K562 (cell line): Measurements from ENCODE around the gene PACRG. TPM values are rescaled to one million over a fixed set of nuclear protein-coding genes. Genes with fewer than 3 reads are reported as not detected.

ENCODE experiments used
- ATAC-seq: fragments of 200-7000 bp; cut with Tn5 transposase; 3 replicates; pipeline ENCODE4 v1.9.1; 2020; ENCODE audit warnings: moderate library complexity
- BruUV-seq: library from RNA; stranded (reverse); fragments of 400-500 nt; replicated peaks from 2 replicates; lab custom pipeline; 2021; lab: Mats Ljungman, UMichigan
- CTCF ChIA-PET: fragments of 300-600 bp; formaldehyde crosslinking; extraction: SDS; loops from one replicate; lab custom pipeline; 2021; ENCODE audit warnings: low intra/inter-chr PET ratio; lab: Yijun Ruan, JAX
- POLR2A ChIA-PET: fragments of 300-600, 350-650 bp; sonication (Branson Sonifier 250); formaldehyde crosslinking; extraction: SDS; loops from one replicate; lab custom pipeline; 2021; ENCODE audit warnings: antibody characterized with exemption, inconsistent platforms; lab: Yijun Ruan, JAX
- DNase-seq, 4 experiments: peaks; one replicate each; pipeline versions ENCODE4 v3.0.0 to v3.0.0-alpha.2; 2011 to 2018; ENCODE audit warnings: low spot score in 3 of 4, mixed read lengths in 3 of 4; ENCODE audit errors: extremely low read depth in 1 of 4
- FAIRE-seq: peaks from 2 replicates; lab custom pipeline; 2011; peaks lifted over from hg19 to GRCh38; lab: Jason Lieb, UNC
- H2AFZ ChIP-seq: 2 replicates; pipeline ENCODE4 v1.6.0; 2011; ENCODE audit warnings: low read depth, low read length, control low read depth, inconsistent platforms
- H3K27ac ChIP-seq: fragments of 200-600 bp; 3 replicates; pipeline ENCODE4 v1.8.0; 2011; ENCODE audit warnings: low read depth, mild to moderate bottlenecking, control low read depth, inconsistent platforms, low read length, moderate library complexity, mixed read lengths; ENCODE audit errors: extremely low read depth
- H3K27me3 ChIP-seq, 2 experiments: fragments of 300-600 bp in 1 of 2; 2 replicates in 1 of 2; 3 replicates in 1 of 2; pipeline versions ENCODE4 v1.6.0 to v1.8.0; 2011; ENCODE audit warnings: inconsistent platforms in 2 of 2, low read length in 2 of 2, mild to moderate bottlenecking in 1 of 2, mixed read lengths in 1 of 2, moderate library complexity in 1 of 2; ENCODE audit not compliant: control insufficient read depth in 2 of 2, insufficient read depth in 2 of 2
- H3K36me3 ChIP-seq: fragments of 300-600 bp; 3 replicates; pipeline ENCODE4 v1.8.0; 2011; ENCODE audit warnings: mild to moderate bottlenecking, low read length, inconsistent platforms; ENCODE audit not compliant: control insufficient read depth, insufficient read depth
- H3K4me1 ChIP-seq, 2 experiments: fragments of 200-600 bp in 1 of 2; replicated peaks in 1 of 2; 2 replicates in 1 of 2; 3 replicates in 1 of 2; pipeline versions ENCODE4 v1.5.1 to v1.8.0; 2011; ENCODE audit warnings: inconsistent platforms in 2 of 2, low read length in 2 of 2, mild to moderate bottlenecking in 1 of 2, mixed read lengths in 1 of 2, moderate library complexity in 1 of 2; ENCODE audit not compliant: control insufficient read depth in 2 of 2, insufficient read depth in 2 of 2
- H3K4me2 ChIP-seq: 2 replicates; pipeline ENCODE4 v1.6.1; 2011; ENCODE audit warnings: low read length, control low read depth, inconsistent platforms, mixed read lengths; ENCODE audit not compliant: insufficient read depth
- H3K4me3 ChIP-seq: fragments of 200-600 bp; sonication (generic), shearing (Covaris generic); 2 replicates; pipeline ENCODE4 v1.5.1; 2016; ENCODE audit warnings: control low read depth, inconsistent platforms
- H3K79me2 ChIP-seq: fragments of 200-600 bp; 3 replicates; pipeline ENCODE4 v1.8.0; 2011; ENCODE audit warnings: low read length, inconsistent platforms; ENCODE audit not compliant: control insufficient read depth, insufficient read depth
- H3K9ac ChIP-seq, 2 experiments: 2 replicates each; pipeline versions ENCODE4 v1.6.0 to v1.6.1; 2011; ENCODE audit warnings: low read depth in 2 of 2, low read length in 2 of 2, control low read depth in 1 of 2, inconsistent platforms in 1 of 2, mild to moderate bottlenecking in 1 of 2, mixed read lengths in 1 of 2; ENCODE audit not compliant: insufficient read depth in 1 of 2
- H3K9me1 ChIP-seq: one replicate; pipeline ENCODE4 v1.6.0; 2011; ENCODE audit warnings: inconsistent platforms, mild to moderate bottlenecking, low read length, moderate library complexity; ENCODE audit not compliant: control insufficient read depth, insufficient read depth
- H3K9me3 ChIP-seq: replicated peaks from 2 replicates; pipeline ENCODE4 v1.5.1; 2011; ENCODE audit warnings: low read depth, low read length, inconsistent platforms; ENCODE audit not compliant: control insufficient read depth, insufficient read depth
- H4K20me1 ChIP-seq: replicated peaks from 2 replicates; pipeline ENCODE4 v1.6.1; 2011; ENCODE audit warnings: low read length, inconsistent platforms, mixed read lengths; ENCODE audit not compliant: control insufficient read depth, insufficient read depth
- CREM ChIP-seq: IDR thresholded peaks from 2 replicates; pipeline ENCODE4 v1.6.1; 2014; ENCODE audit warnings: antibody characterized with exemption, low read depth
- TCF7 ChIP-seq: sonication (generic); IDR thresholded peaks from 2 replicates; pipeline ENCODE4 v1.6.1; 2016; ENCODE audit warnings: antibody characterized with exemption, borderline replicate concordance
- TSC22D4 ChIP-seq: fragments of 450-650 bp; IDR thresholded peaks from 2 replicates; pipeline ENCODE4 v1.6.1; 2016; ENCODE audit warnings: missing genetic modification characterization, missing biosample characterization, control low read depth
- WGBS: fragments of 100-300 bp; shearing (Covaris generic); methylation state at CpG from one replicate; pipeline ENCODE4 v1.1.6; 2016; ENCODE audit warnings: low coverage, mixed read lengths; ENCODE audit not compliant: insufficient coverage; ENCODE audit errors: missing lambda C conversion rate; 5-methylcytosine and 5-hydroxymethylcytosine counted together
- in situ Hi-C: fragments of 300-500 bp; cut with MboI; formaldehyde crosslinking; loops from 4 replicates; pipeline ENCODE4 v1.15.0; 2018; ENCODE audit warnings: inconsistent platforms, mixed read lengths
- intact Hi-C: fragments of 100-400 bp; cut with micrococcal nuclease; formaldehyde crosslinking; loops from 2 replicates; pipeline ENCODE4 v1.14.2; 2022
- polyA plus RNA-seq, 8 experiments: library from polyadenylated mRNA; depleted of rRNA in 4 of 8; stranded (reverse) in 5 of 8; unstranded in 3 of 8; fragments of >200 nt; fragmentation: Nextera tagmentation in 2 of 8; fragmentation: Illumina TruSeq in 1 of 8; extraction: Ambion mirVana in 2 of 8; extraction: Trizol in 1 of 8; gene quantifications; 2 replicates each; pipeline versions ENCODE4 v1.2.1 to v1.2.3, GENCODE V29; 2011 to 2014; ENCODE audit warnings: inconsistent platforms in 1 of 8, missing spikeins in 1 of 8
- total RNA-seq, 7 experiments: library from RNA; depleted of rRNA in 6 of 7; stranded (reverse); fragments of >200 nt in 6 of 7; fragmentation: Illumina TruSeq in 2 of 7; extraction: Trizol in 2 of 7; gene quantifications; 2 replicates each; pipeline versions ENCODE4 v1.2.1 to v1.2.3, GENCODE V29; 2011 to 2021; ENCODE audit warnings: low replicate concordance in 1 of 7
- TF ChIP-seq, protein P1 (sequence below): IDR thresholded peaks from 2 replicates; pipeline ENCODE4 v1.6.1; 2011; ENCODE audit not compliant: insufficient read length; ENCODE audit errors: extremely low read depth
- TF ChIP-seq, protein P2 (sequence below): fragments of 450-650 bp; conservative IDR thresholded peaks from 2 replicates; pipeline ENCODE4 v1.6.1; 2016; ENCODE audit warnings: missing genetic modification characterization, low read depth, mild to moderate bottlenecking, control low read depth, missing compliant biosample characterization
- TF ChIP-seq, protein P3 (sequence below): fragments of 250-450 bp; sonication (Bioruptor Pico); IDR thresholded peaks from 2 replicates; pipeline ENCODE4 v1.4.0; 2020; ENCODE audit warnings: borderline replicate concordance

PACRG gene
- total and polyA plus RNA-seq, 9 of the 15 experiments (the other 6 are each of a cell fraction or from before 2014, with no cell fraction given), result 0.04 TPM; not detected in 8

DNA sequence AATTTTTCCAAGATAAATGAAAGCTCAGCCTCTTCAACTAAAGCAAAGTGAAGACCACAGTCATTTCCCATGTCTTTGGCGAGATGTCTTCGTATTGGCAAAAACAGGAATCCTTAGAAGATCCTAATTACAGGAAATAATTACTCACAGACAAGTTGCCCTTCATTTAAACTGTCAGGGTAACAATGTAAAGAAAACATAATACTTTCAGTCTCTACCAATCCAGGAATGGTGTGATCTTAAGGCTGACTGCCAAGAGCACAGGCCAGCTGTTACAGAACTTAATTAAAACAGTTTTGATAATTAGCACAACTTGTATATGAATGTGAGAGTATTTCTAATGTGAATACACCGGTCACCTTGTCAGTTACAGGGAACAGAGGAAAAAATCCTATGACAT, 292.2 kb downstream of the PACRG start:
- no peaks in the 10 kb centered on the region for H3K79me2 ChIP-seq
- no peaks in the 10 kb centered on the region for H3K27me3 ChIP-seq
- H3K27ac ChIP-seq, result no peak overlapping the region
- no peak for DNase-seq
- TF ChIP-seq, protein P1, sequence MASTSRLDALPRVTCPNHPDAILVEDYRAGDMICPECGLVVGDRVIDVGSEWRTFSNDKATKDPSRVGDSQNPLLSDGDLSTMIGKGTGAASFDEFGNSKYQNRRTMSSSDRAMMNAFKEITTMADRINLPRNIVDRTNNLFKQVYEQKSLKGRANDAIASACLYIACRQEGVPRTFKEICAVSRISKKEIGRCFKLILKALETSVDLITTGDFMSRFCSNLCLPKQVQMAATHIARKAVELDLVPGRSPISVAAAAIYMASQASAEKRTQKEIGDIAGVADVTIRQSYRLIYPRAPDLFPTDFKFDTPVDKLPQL, result no peak
- TF ChIP-seq TCF7 (no peak), CREM (no peak), TSC22D4 (tag) (no peak)
- TF ChIP-seq, protein P2, sequence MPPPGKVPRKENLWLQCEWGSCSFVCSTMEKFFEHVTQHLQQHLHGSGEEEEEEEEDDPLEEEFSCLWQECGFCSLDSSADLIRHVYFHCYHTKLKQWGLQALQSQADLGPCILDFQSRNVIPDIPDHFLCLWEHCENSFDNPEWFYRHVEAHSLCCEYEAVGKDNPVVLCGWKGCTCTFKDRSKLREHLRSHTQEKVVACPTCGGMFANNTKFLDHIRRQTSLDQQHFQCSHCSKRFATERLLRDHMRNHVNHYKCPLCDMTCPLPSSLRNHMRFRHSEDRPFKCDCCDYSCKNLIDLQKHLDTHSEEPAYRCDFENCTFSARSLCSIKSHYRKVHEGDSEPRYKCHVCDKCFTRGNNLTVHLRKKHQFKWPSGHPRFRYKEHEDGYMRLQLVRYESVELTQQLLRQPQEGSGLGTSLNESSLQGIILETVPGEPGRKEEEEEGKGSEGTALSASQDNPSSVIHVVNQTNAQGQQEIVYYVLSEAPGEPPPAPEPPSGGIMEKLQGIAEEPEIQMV (tag), result no peak
- TF ChIP-seq, protein P3, sequence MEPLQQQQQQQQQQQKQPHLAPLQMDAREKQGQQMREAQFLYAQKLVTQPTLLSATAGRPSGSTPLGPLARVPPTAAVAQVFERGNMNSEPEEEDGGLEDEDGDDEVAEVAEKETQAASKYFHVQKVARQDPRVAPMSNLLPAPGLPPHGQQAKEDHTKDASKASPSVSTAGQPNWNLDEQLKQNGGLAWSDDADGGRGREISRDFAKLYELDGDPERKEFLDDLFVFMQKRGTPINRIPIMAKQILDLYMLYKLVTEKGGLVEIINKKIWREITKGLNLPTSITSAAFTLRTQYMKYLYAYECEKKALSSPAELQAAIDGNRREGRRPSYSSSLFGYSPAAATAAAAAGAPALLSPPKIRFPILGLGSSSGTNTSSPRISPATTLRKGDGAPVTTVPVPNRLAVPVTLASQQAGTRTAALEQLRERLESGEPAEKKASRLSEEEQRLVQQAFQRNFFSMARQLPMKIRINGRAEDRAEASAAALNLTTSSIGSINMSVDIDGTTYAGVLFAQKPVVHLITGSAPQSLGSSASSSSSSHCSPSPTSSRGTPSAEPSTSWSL, result no peak
- BruUV-seq, result no TSS peak
- H3K36me3 ChIP-seq, result no peaks in the 10 kb centered on the region
- 0% methylated on average over 3 of the region's 3 CpGs for whole genome bisulfite sequencing
- FAIRE-seq, result no peak
- no peak for ATAC-seq
- H3K9ac ChIP-seq, result no peak overlapping the region
- H3K4me3 ChIP-seq, result no peak overlapping the region
- no peak overlapping the region for H2AFZ ChIP-seq
- CTCF ChIA-PET, result no interaction called here
- H4K20me1 ChIP-seq, result no peaks in the 10 kb centered on the region
- H3K9me1 ChIP-seq, result no peaks in the 10 kb centered on the region
- no peak overlapping the region for H3K4me2 ChIP-seq
- POLR2A ChIA-PET, result no interaction called here
- in situ Hi-C loops (no loop called here), intact Hi-C loops (no loop called here)
- no peaks in the 10 kb centered on the region; the same call in 1 of the 2 replicates for H3K9me3 ChIP-seq
- H3K4me1 ChIP-seq, result no peaks in the 10 kb centered on the region
